ENCODE results near the gene KCNH8.

Gene KCNH8

GRCh38 chr3:19522305-19522704 lies 374.0 kb downstream of the KCNH8 start:
- DNase-seq: no peak

DNA sequence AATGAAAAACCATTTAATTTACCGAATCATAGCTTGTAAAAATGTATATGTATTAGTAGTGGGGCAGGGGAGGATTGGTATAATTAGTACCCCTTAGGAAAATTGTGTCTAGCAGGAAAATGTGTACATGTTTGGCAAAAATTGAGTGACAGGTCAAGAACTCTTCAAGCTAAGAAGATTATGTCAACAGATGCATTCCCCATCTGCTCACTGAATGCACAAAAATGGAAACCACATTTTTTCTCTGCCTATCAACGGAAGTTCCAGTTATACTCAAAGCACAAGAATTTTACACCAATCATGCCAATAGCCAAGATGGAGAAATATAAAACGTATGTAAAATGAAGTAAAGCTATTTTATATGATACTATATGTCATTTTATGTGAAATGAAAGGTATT lies 377.8 kb downstream of the KCNH8 start:
- DNase-seq: no peak

DNA sequence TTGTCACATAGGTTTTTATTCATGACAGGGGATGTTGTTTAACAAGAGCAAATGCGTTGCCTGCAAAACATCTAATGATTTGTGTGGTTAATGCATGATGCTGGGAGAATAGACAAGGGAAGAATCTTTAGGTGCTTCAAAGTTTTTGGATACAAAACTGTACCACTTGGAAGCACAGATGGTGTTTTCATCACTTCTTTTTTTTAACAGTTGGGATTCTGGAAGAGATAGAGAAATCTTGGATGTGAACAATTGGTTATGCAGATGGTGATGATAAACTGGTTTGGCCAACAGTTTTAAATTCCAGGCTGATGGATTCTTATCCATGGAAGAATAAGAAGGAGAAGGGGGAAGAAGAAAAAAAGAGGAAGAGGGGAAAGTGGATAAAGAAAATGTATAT lies 379.4 kb downstream of the KCNH8 start:
- DNase-seq: no peak

GRCh38 chr3:19531426-19531825 lies 383.1 kb downstream of the KCNH8 start:
- no peak for DNase-seq

GRCh38 chr3:19539518-19540392 lies 391.4 kb downstream of the KCNH8 start:
- DNase-seq: no peak

DNA sequence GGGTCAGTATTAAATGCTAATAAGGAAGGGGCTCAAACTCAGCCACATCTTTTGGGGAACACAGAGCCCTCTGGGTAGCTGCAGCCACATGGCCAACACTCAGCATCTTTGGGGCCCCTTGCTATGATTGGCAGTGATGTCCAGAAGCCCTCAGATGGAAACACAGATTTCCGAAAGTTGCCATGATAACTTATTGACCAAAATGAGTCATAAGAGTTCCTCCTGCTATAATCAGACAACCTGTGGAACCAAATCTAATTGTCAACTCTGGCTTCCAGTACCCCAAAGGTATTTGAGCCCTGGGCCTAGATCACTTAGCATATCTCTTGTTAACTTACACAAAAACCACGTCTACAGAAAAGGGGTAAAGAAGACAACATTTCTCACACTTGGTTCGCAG lies 392.2 kb downstream of the KCNH8 start:
- no peak for DNase-seq

- no peak for DNase-seq
These were observed 393.0 kb downstream of the KCNH8 start for GRCh38 chr3:19541284-19541683.

DNA sequence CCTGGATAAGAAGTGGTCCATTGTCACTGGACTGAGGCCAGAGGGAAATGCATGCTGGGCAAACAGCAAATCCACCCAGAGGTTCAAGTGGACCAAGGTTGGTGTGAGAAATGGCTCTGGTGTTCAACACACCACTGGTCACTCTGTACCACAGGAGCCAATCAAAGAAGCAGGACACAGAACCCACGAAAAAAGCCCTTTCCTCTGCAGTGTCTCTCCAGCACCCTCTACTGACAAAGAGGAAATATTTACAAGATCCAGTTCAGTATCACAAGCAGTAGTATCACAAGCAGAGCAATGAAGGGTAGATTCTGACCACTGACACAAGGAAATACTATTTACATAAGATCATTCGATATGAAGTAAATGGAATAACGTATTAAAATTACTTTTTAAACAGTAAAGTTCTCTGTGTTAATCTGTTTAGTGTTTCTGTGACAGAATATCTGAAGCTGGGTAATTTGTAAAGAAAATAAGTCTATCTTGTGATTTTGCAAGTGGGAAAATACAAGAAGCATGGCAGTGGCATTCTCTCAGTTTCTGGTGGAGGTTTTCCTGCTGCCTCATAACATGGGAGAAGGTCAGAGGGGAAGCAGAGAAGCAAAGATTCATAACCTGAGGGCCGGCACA lies 395.0 kb downstream of the KCNH8 start:
- no peak for DNase-seq

- no peak for DNase-seq
These were observed 399.6 kb downstream of the KCNH8 start for GRCh38 chr3:19547665-19548464.

- no peak for DNase-seq
These were observed 411.6 kb downstream of the KCNH8 start for GRCh38 chr3:19559724-19560442.

DNA sequence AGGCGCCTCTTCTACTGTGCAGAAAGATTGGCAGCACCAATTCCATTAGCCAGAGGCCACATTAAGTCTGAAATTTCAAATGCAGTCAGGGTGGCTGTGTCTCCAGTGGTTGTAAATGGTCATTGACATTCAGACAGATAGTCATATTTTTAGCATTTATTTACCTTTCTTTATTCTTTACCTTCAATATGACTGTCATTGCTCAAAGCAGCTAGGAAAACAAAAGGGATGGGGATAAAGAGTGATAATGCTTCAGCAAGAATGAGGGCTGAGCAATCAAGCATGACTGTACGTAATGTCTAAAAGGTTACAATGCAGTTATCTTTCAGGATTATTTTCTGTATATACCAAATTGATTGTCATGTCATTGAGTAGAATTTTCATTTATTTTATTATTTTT lies 425.3 kb downstream of the KCNH8 start:
- DNase-seq: no peak

GRCh38 chr3:19574268-19574667 lies 426.0 kb downstream of the KCNH8 start:
- no peak for DNase-seq

DNA sequence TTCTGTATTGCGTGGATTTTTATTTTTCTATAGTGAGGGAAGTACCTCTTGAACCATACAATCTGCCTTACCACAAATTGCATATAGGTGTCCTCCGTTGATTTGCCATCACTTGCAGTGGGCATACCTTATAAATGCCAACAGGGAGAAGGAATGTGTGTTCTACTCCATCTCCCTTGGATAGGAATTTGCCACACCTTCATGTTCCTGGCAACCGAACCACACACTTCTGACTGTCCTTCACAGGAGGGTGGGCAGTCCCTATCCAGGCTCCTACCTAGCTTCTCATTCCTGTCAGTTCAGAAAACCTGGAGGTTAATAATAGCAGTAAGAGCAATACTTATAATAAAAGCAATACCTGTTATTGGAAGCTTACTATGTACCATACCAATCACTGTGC lies 428.0 kb downstream of the KCNH8 start:
- DNase-seq: no peak
